MG63 (cell line): ENCODE data around the gene PCID2. TPM values are rescaled to one million over a fixed set of nuclear protein-coding genes. Genes with fewer than 3 reads are reported as not detected.

Experiments
- DNase-seq: peaks from one replicate; pipeline ENCODE4 v3.0.0-alpha.2; 2020
- H3K27me3 ChIP-seq: fragments of 250-450 bp; sonication (Bioruptor Pico); 2 replicates; pipeline ENCODE4 v1.5.1; 2020; ENCODE audit warnings: mild to moderate bottlenecking, moderate library complexity
- H3K36me3 ChIP-seq: fragments of 250-450 bp; sonication (Bioruptor Pico); 2 replicates; pipeline ENCODE4 v1.5.1; 2020; ENCODE audit warnings: mild to moderate bottlenecking, moderate library complexity
- H3K4me3 ChIP-seq: fragments of 250-450 bp; sonication (Bioruptor Pico); 2 replicates; pipeline ENCODE4 v1.5.1; 2020; ENCODE audit warnings: mild to moderate bottlenecking, moderate library complexity
- H3K9me3 ChIP-seq: fragments of 250-450 bp; sonication (Bioruptor Pico); 2 replicates; pipeline ENCODE4 v1.5.1; 2020; ENCODE audit warnings: mild to moderate bottlenecking, moderate library complexity
- total RNA-seq: library from RNA; depleted of rRNA; stranded (reverse); fragments of >200 nt; shearing (Covaris generic); gene quantifications from 2 replicates; pipeline ENCODE4 v1.2.3, GENCODE V29; 2014; ENCODE audit warnings: low replicate concordance

Gene PCID2
- total RNA-seq, 1 experiment from 2014 or later: 106 TPM

DNA sequence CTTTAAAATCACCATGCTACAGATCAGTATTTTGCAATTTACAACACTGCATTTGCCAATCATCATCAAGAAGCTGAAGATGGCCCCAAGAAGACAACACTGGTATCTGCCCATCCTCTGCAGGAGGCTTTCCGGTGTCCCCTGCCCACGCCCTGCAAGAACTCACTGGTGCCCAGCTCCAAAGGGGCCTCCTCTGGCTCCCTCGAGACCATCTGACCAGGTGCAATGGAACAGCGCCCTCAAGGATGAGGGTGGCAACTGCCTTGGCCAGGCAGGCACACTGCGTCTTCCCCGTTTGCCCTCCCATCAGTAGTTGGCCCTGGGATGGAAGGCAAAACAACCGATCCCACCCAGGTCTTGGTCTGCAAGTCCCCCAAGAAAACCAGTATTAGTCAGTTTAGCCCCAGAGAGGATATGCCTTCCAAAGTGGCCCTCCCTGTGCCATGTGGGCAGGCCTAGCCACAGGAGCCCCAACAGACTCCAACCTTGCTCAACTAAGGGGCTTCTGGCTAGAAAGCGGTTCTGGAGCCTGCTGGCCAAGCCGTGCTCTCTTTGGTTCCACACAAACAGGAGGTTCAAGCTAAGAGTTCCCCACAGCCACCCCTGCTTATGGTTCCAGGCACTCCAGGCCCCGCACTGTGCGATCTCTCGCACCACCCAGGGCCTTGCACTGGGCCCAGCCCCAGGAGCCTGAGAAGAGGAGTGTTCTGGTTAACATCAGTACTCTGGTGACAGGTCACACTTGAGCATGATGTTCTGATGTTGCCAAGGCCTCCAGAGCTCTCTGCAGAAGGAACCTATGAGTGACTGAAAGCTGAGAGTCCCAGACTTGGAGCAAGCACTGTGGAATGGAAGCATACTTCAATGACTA lies 4.7 kb downstream of the PCID2 start:
- H3K4me3 ChIP-seq: no peak overlapping the region
- H3K36me3 ChIP-seq: peaks cover 73% of the 10 kb centered on the region
- DNase-seq: no peak
- H3K9me3 ChIP-seq: no peaks in the 10 kb centered on the region
- H3K27me3 ChIP-seq: no peaks in the 10 kb centered on the region

DNA sequence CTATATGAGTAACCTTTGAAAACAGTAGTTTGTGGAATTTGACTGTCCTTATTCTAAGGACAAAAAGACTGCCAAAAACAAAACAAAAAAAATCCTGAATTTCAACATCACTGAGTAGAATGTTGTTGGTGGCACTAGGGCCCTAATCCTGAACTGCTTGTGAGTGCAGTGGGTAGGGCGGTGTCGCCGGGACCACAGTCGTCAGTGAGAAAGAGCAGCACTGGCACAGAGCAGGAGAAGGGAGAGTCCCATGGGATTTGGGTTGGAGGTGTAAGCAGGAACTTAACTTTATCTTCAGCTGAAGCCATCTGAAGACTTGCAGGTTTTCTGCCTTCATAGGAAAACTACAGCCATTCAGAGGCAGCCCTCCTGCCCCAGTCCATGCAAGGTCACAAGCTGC lies 5.6 kb downstream of the PCID2 start:
- peaks cover 75% of the 10 kb centered on the region for H3K36me3 ChIP-seq
- H3K9me3 ChIP-seq: no peaks in the 10 kb centered on the region
- H3K27me3 ChIP-seq: no peaks in the 10 kb centered on the region
- DNase-seq: no peak
- no peak overlapping the region for H3K4me3 ChIP-seq

DNA sequence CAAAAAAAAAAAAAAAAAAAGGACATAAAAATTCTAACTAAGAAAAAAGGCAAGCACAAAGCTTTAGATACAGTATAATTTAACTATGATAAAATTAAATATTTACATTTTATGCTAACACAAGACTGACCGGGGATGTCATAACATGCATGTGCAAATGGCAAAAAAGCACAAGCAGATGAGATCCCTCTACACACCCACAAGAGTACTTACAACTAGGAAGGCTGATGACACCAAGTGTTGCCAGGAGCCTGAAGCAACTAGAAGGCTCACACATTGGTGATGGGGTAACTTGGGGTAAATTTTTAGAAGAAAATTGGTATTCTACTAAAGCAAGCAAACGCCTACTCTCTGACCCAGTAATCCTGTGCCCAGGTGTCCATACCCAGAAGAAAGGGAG lies 6.7 kb downstream of the PCID2 start:
- Histone ChIP-seq H3K36me3 (peaks cover 76% of the 10 kb centered on the region), H3K9me3 (no peaks in the 10 kb centered on the region)

DNA sequence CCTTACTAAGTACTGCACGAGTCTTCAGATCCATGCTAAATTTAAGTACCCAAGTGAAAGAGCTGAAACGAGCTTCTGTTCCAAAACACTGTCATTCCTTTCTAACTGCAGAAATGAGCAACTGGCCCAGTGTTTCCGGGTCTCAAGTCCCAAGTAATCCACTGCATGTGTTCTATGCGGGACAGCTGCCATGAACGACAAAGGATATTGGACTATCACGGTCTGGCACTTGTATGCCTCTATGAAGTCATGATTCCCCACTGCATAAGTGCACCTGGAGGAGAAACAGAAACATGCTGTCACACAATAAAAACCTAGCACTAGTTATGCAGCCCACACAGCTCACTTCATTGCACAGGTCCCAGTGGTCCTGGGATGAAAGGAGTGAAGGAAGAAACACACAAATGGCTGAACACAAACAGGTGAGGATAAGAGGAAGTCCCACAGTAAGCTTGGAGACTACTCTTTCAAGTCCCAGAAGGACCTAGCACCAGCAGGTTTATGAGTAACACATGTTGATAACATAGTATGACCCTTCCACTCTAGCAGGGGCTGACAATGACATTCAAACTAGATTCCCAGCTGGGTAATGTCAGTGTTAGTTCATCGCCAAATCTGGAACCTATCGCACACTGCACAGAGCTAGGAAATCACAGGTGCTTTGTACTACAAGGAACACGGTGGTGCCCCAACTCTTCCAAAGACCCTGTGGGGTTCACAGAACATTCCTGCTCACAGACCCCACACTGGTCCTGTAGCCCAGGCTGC lies 11.3 kb downstream of the PCID2 start:
- no peaks in the 10 kb centered on the region for H3K27me3 ChIP-seq
- peaks cover 74% of the 10 kb centered on the region for H3K36me3 ChIP-seq
- no peak overlapping the region for H3K4me3 ChIP-seq
- H3K9me3 ChIP-seq: no peaks in the 10 kb centered on the region
- no peak for DNase-seq

More for the DNA sequence above, 6.7 kb downstream of the PCID2 start:
- H3K27me3 ChIP-seq: no peaks in the 10 kb centered on the region
- no peak for DNase-seq
- H3K4me3 ChIP-seq: no peak overlapping the region

DNA sequence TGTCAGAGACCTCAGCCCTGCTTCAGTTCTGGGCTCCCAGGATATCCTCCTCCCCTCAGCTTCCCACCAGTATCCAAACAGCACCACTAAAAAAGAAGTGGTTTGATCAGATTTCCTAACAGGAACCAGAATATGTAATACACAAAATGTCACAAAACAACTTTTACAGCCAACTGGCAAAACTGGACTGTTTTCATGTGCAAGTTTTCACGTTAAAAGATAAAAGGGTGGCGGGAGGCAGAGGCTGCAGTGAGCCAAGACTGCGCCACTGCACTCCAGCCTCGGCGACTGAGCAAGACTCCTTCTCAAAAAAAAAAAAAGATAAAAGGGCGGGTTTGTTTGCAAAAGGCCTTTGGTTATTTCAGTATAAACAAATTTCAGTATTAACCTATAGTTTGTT lies 13.1 kb downstream of the PCID2 start:
- no peaks in the 10 kb centered on the region for H3K9me3 ChIP-seq
- peaks cover 90% of the 10 kb centered on the region for H3K36me3 ChIP-seq
- H3K27me3 ChIP-seq: no peaks in the 10 kb centered on the region
- no peak for DNase-seq
- H3K4me3 ChIP-seq: no peak overlapping the region

DNA sequence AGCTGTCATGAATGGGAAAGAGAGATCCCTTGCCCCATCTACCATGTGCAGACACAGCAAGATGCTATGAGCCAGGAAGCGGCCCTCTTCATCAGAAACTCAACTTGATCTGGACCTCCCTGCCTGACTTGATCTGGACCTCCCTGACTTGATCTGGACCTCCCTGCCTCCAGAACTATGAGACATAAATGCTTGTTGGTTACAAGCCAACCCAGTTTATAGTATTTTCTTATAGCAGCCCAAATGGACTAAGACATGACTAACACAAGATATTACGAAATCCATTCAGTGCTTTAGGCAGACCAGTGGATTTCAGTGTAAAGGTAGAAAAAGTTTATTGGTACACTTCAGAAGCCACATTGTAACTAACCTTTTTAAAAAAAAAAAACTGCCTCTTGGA lies 15.6 kb downstream of the PCID2 start:
- Histone ChIP-seq H3K27me3 (no peaks in the 10 kb centered on the region), H3K9me3 (no peaks in the 10 kb centered on the region), H3K4me3 (no peak overlapping the region), H3K36me3 (peaks cover 89% of the 10 kb centered on the region)
- no peak for DNase-seq

DNA sequence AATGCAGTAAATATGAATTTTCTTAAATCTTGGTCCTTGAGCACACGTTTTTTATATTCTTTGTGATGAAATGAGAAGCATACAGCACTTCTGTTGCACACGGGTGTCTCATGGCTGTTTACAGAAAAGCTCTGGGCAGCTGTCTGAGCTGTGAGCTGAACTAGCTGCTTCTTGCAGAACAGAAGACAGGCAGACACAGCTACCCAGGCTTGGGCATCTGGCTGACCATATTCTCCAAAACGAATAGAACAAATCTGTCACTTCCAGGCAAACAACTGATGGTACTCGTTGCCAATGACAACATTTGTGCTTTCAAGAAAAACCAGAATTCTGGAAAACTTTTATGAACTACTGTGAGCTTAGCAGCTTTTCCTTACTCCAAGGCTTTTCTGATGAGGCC lies 16.2 kb downstream of the PCID2 start:
- DNase-seq: no peak
- peaks cover 85% of the 10 kb centered on the region for H3K36me3 ChIP-seq
- no peaks in the 10 kb centered on the region for H3K9me3 ChIP-seq
- H3K4me3 ChIP-seq: no peak overlapping the region
- no peaks in the 10 kb centered on the region for H3K27me3 ChIP-seq

DNA sequence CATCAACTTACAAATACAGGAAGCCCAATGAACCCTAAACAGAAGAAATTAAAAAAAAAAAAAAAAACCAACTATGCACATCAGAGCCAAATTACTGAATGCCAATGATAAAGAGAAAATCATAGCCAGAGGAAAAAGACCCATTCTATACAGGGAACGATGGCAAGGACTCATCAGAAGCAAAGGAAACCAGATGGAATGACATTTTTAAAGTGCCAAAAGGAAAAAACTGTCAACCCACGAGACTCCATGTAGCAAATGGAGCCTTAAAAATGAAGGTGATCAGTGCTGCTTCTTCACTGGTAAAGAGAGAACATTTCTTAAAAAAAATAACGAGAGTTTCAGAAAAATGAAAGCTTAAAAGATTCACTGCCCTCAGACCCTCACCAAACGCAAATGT lies 18.3 kb downstream of the PCID2 start:
- H3K36me3 ChIP-seq: peaks cover 83% of the 10 kb centered on the region
- DNase-seq: no peak
- H3K4me3 ChIP-seq: no peak overlapping the region
- H3K27me3 ChIP-seq: no peaks in the 10 kb centered on the region
- H3K9me3 ChIP-seq: no peaks in the 10 kb centered on the region

DNA sequence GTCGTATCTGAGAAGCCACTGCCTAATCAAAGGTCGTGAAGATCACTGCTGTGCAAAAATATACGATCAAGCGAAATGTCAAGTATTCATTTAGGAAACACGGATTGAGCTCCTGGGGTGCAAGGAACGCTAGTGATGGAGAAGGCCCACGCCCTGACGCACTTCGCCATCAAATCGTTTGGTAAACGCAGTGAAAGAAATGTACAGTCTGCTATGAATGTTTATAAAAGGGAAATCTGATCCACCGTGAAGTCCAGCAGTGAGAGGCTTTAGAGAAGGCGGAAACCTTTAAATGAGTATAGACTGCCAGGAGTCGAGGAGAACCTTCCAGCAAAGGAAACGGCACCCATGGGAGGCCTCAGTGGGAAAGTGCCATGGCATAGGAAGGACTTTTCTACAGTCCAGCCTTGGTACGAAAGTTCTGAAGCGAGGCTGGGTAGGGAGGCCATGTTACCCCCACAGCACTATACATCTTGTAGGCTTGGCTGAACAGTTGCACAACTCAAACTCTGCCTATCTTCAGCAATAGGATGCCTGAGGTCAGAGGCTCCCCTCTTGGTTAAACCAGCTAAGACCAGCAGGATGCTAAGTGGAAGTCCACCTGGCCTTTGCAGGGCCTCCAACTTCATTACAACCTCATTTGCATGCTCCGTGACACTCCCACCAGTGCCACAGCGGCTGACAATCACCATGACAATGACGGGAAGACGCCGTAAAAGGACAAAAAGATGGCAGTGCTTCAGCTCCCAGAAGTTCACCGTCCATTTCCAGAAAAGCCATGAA lies 20.4 kb downstream of the PCID2 start:
- peak; percentile 34 for DNase-seq
- Histone ChIP-seq H3K36me3 (peaks cover 83% of the 10 kb centered on the region), H3K4me3 (no peak overlapping the region)

DNA sequence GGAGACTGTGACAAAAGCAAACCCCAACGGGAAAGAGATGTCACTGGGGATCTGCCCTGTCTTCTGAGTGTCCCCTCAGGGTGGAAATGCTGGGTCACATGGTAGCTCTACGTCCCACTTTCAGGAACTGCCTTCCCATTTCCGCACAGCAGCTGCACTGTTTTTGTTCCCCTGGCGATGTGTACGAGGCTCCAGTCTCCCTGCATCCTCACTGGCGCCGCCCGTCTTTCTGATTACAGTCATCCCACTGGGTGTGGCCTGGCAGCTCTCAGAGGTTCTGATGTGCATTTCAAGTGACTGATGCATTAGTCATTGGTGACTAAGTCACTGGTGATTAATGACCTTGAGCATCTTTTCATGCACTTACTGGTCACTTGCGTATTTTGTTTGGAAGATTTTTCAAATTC lies 21.2 kb downstream of the PCID2 start:
- peak overlapping the region; percentile 24 for H3K4me3 ChIP-seq
- H3K27me3 ChIP-seq: no peaks in the 10 kb centered on the region
- peak; percentile 98 for DNase-seq
- H3K9me3 ChIP-seq: no peaks in the 10 kb centered on the region
- H3K36me3 ChIP-seq: peaks cover 86% of the 10 kb centered on the region

More for the DNA sequence above, 20.4 kb downstream of the PCID2 start:
- Histone ChIP-seq H3K27me3 (no peaks in the 10 kb centered on the region), H3K9me3 (no peaks in the 10 kb centered on the region)

DNA sequence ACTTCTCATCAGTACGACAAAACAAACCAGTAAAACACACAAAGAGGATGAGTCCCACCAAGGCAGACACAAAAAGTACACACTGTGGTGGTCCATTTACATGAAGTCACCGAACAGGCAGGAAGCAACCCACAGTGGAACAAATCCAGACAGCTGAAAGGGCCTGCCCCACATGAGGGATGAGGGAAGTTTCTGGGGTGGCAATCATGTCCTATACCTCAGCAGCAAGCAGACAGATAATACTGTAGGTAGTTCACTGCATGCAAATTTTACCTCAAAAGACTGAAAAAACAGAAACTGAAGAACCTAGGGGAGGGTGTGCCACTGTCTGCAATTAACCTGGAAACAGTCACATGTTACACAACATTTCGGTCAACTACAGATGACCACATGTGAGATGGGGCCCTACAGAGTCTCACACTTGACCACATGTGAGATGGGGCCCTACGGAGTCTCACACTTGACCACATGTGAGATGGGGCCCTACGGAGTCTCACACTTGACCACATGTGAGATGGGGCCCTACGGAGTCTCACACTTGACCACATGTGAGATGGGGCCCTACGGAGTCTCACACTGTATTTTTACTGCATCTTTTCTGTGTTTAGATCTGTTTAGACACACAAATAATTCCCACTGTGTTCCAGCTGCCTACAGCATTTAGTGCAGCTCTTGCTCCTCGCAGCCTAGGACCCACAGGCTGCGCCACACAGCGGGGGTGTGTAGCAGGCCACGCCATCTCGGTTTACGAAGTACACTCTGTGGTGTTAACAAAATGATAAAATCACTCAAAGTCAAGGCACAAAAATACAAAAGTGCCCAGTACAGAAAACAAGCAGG lies 22.2 kb downstream of the PCID2 start:
- Histone ChIP-seq H3K27me3 (no peaks in the 10 kb centered on the region), H3K4me3 (peak overlapping the region; percentile 24; the same call in 1 of the 2 replicates), H3K9me3 (no peaks in the 10 kb centered on the region), H3K36me3 (peaks cover 84% of the 10 kb centered on the region)
- DNase-seq: no peak

DNA sequence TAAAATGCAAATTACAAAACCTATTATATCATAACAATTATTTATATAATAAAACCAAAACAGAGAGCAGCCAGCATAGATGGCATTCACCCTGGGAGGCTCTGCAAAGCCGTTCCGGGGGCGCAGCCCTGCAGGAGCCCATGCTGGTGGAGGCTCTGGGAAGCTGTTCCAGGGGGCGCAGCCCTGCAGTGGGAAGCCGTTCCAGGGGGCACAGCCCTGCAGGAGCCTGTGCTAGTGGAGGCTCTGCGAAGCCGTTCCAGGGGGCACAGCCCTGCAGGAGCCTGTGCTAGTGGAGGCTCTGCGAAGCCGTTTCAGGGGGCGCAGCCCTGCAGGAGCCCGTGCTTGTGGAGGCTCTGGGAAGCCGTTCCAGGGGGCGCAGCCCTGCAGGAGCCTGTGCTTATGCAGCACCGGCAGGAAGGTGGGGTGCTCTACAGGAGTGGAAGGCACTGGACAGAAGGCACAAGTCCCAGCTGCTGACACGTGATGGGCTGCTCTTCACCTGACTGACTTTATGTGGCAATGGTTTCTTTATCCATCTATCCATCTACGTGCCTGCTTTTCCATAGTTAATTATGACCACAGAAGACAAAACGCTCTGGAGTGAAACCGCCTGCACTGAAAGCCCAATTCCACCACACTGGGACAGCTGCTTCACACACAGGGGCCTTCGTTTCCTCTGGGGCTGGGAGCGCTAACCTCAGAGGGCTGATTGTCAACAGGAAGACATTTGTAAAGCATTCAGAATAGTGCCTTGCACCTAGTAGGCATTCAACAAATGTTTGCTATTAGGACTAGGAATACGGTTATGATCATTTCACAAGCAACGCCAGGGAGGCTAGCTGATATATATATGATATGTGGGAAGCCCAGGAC lies 23.7 kb downstream of the PCID2 start:
- no peaks in the 10 kb centered on the region for H3K9me3 ChIP-seq

DNA sequence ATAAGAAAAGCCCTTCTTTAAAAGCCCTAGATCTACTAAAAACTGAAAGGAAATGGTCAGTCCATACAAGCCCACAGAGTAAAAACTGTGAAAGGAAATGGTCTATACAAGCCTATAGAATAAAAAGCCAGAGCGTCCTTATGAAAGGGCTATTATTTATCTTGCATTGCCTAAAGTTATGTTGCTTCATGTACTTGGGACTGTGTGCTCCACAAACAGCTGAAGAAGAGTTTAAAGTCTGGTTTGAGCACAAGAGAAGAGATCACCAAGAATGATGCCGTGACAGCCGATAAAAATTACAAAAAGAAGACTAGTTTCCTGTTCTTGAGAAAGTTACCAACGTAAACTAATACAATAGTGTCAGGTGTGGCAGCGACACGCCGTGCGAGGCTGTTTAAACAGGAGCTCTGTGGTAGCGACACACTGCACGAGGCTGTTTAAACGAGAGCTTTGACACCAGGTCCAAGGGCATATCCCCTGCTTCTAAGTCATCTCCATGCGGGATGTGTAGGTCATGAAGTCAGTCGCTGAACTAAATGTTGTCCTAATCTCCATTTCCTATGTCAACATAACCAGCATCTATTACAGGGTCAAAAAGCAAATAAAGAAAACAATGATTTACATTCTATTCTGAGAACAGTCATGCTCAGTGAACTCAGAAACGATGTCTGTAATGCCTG lies 24.9 kb downstream of the PCID2 start:
- H3K27me3 ChIP-seq: no peaks in the 10 kb centered on the region
- peaks cover 86% of the 10 kb centered on the region for H3K36me3 ChIP-seq
- DNase-seq: no peak
- H3K9me3 ChIP-seq: no peaks in the 10 kb centered on the region
- no peak overlapping the region for H3K4me3 ChIP-seq

More for the DNA sequence above, 23.7 kb downstream of the PCID2 start:
- Histone ChIP-seq H3K4me3 (no peak overlapping the region), H3K36me3 (peaks cover 86% of the 10 kb centered on the region), H3K27me3 (no peaks in the 10 kb centered on the region)
- no peak for DNase-seq

DNA sequence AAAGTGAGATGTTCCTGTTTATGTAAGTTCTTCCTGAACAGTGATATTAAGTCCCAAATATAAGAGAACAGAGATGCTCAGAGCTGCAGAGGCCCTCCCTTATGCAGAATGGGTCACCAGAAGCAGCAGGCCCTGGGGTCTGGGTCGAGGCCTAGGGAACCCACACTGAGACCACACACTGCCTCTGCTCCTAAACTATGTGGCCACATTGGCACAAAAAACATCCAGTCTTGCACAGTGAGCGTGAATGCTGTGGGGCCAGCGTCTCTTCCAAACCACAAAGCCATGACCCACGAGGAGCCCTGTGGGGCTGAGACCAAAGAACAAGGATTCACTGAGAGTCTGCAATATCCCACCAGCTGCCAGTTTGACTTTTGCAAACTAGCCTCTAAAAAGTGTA lies 26.4 kb downstream of the PCID2 start:
- Histone ChIP-seq H3K9me3 (no peaks in the 10 kb centered on the region), H3K36me3 (peaks cover 91% of the 10 kb centered on the region), H3K27me3 (no peaks in the 10 kb centered on the region), H3K4me3 (no peak overlapping the region)
- DNase-seq: no peak
